ENCODE results near the gene ERCC4. TPM values are rescaled to one million over a fixed set of nuclear protein-coding genes. Genes with fewer than 3 reads are reported as not detected.
"Not testable (repeated sequence)": the region's sequence is repeated elsewhere in the genome, so short reads cannot be mapped to it uniquely, and the experiment has no call there.

Gene ERCC4
- total RNA-seq, 2 experiments from 2014 or later, result 11.0 to 14.1 TPM

- Mint-ChIP-seq H3K4me3 (no peak overlapping the region), H3K4me1 (ENCODE audit: low read depth) (no peaks in the 10 kb centered on the region), H3K27ac (no peak overlapping the region), H3K9me3 (no peaks in the 10 kb centered on the region), H3K36me3 (no peaks in the 10 kb centered on the region), H3K27me3 (peaks cover 14% of the 10 kb centered on the region)
- intact Hi-C loops (cut with micrococcal nuclease), result no loop called here
- POLR2A ChIA-PET, result no interaction called here
- no peak for DNase-seq
- CTCF ChIA-PET, result no interaction called here
Observed at GRCh38 chr16:13898233-13898632, 21.7 kb upstream of the ERCC4 start.

- no peaks in the 10 kb centered on the region for H3K4me1 Mint-ChIP-seq (ENCODE audit: low read depth)
- no peaks in the 10 kb centered on the region for H3K9me3 Mint-ChIP-seq
- ChIA-PET POLR2A (no interaction called here), CTCF (interaction anchor here (0.8 to 1.9 kb wide), 2 partner anchors 18 to 34 kb away, joined by 3 to 11 read pairs; partner anchors contain the start of gene ERCC4)
- peaks cover 23% of the 10 kb centered on the region for H3K27me3 Mint-ChIP-seq
- no peak overlapping the region for H3K4me3 Mint-ChIP-seq
- H3K27ac Mint-ChIP-seq, result no peak overlapping the region
- no peak for DNase-seq
- intact Hi-C loops (cut with micrococcal nuclease), result no loop called here
- no peaks in the 10 kb centered on the region for H3K36me3 Mint-ChIP-seq
Observed at GRCh38 chr16:13902052-13902451, 17.9 kb upstream of the ERCC4 start.

- H3K27ac Mint-ChIP-seq, result no peak overlapping the region
- DNase-seq, result no peak
- no peaks in the 10 kb centered on the region for H3K9me3 Mint-ChIP-seq
- CTCF ChIA-PET, result interaction anchor here (1.9 kb wide), 1 partner anchor 17 kb away, joined by 11 read pairs; the partner anchor contains the start of gene ERCC4
- H3K27me3 Mint-ChIP-seq, result peaks cover 21% of the 10 kb centered on the region
- H3K4me3 Mint-ChIP-seq, result no peak overlapping the region
- H3K4me1 Mint-ChIP-seq (ENCODE audit: low read depth), result no peaks in the 10 kb centered on the region
- POLR2A ChIA-PET, result no interaction called here
- no peaks in the 10 kb centered on the region for H3K36me3 Mint-ChIP-seq
- intact Hi-C loops (cut with micrococcal nuclease), result no loop called here
Observed at GRCh38 chr16:13902677-13903076, 17.3 kb upstream of the ERCC4 start.

GRCh38 chr16:13904179-13904691 is 15.7 kb upstream of the ERCC4 start:
- no peaks in the 10 kb centered on the region for H3K9me3 Mint-ChIP-seq
- DNase-seq, result no peak
- H3K27ac Mint-ChIP-seq, result no peak overlapping the region
- ChIA-PET POLR2A (no interaction called here), CTCF (interaction anchor here (0.6 to 4.3 kb wide), 2 partner anchors 15 to 160 kb away, joined by 4 to 26 read pairs; partner anchors contain the start of gene ERCC4)
- intact Hi-C loops (cut with micrococcal nuclease), result no loop called here
- no peak overlapping the region for H3K4me3 Mint-ChIP-seq
- H3K4me1 Mint-ChIP-seq (ENCODE audit: low read depth), result no peaks in the 10 kb centered on the region
- H3K36me3 Mint-ChIP-seq, result no peaks in the 10 kb centered on the region
- H3K27me3 Mint-ChIP-seq, result peaks cover 31% of the 10 kb centered on the region

GRCh38 chr16:13904822-13905221 is 15.1 kb upstream of the ERCC4 start:
- H3K36me3 Mint-ChIP-seq; H3K4me3 Mint-ChIP-seq; H3K27ac Mint-ChIP-seq; H3K4me1 Mint-ChIP-seq (ENCODE audit: low read depth); POLR2A ChIA-PET; H3K9me3 Mint-ChIP-seq; intact Hi-C loops (cut with micrococcal nuclease): not testable (repeated sequence)
- DNase-seq, result peak; percentile 39
- CTCF ChIA-PET, result interaction anchor here (0.6 to 4.3 kb wide), 2 partner anchors 15 to 161 kb away, joined by 4 to 26 read pairs; partner anchors contain the start of gene ERCC4
- H3K27me3 Mint-ChIP-seq, result peaks cover 31% of the 10 kb centered on the region

GRCh38 chr16:13906168-13907089 is 13.5 kb upstream of the ERCC4 start:
- H3K9me3 Mint-ChIP-seq, result no peaks in the 10 kb centered on the region
- H3K27me3 Mint-ChIP-seq, result peaks cover 31% of the 10 kb centered on the region
- no peak for DNase-seq
- ChIA-PET POLR2A (no interaction called here), CTCF (interaction anchor here (0.7 to 4.3 kb wide), 4 partner anchors 13 to 381 kb away, joined by 3 to 26 read pairs (median 3); partner anchors contain the start of gene ERCC4)
- no peaks in the 10 kb centered on the region for H3K36me3 Mint-ChIP-seq
- H3K4me3 Mint-ChIP-seq, result no peak overlapping the region
- no peaks in the 10 kb centered on the region for H3K4me1 Mint-ChIP-seq (ENCODE audit: low read depth)
- no peak overlapping the region for H3K27ac Mint-ChIP-seq
- intact Hi-C loops (cut with micrococcal nuclease), result no loop called here

- ChIA-PET POLR2A (no interaction called here), CTCF (interaction anchor here (0.7 to 4.3 kb wide), 3 partner anchors 12 to 380 kb away, joined by 3 to 26 read pairs (median 3); partner anchors contain the start of gene ERCC4)
- no peaks in the 10 kb centered on the region for H3K36me3 Mint-ChIP-seq
- no peak overlapping the region for H3K4me3 Mint-ChIP-seq
- no peak overlapping the region for H3K27ac Mint-ChIP-seq
- DNase-seq, result no peak
- peaks cover 4% of the 10 kb centered on the region for H3K9me3 Mint-ChIP-seq
- H3K27me3 Mint-ChIP-seq, result peaks cover 26% of the 10 kb centered on the region
- intact Hi-C loops (cut with micrococcal nuclease), result no loop called here
- no peaks in the 10 kb centered on the region for H3K4me1 Mint-ChIP-seq (ENCODE audit: low read depth)
Observed at GRCh38 chr16:13907431-13907830, 12.5 kb upstream of the ERCC4 start.

GRCh38 chr16:13909069-13909468 is 10.9 kb upstream of the ERCC4 start:
- Mint-ChIP-seq H3K36me3 (no peaks in the 10 kb centered on the region), H3K27ac (no peak overlapping the region), H3K9me3 (peaks cover 4% of the 10 kb centered on the region), H3K4me1 (ENCODE audit: low read depth) (no peaks in the 10 kb centered on the region), H3K4me3 (no peak overlapping the region), H3K27me3 (peaks cover 25% of the 10 kb centered on the region)
- intact Hi-C loops (cut with micrococcal nuclease), result no loop called here
- ChIA-PET CTCF (no interaction called here), POLR2A (no interaction called here)
- DNase-seq, result no peak

GRCh38 chr16:13909872-13910303 is 10.1 kb upstream of the ERCC4 start:
- Mint-ChIP-seq H3K27ac (no peak overlapping the region), H3K9me3 (peaks cover 4% of the 10 kb centered on the region), H3K36me3 (no peaks in the 10 kb centered on the region), H3K4me3 (no peak overlapping the region), H3K27me3 (peaks cover 25% of the 10 kb centered on the region), H3K4me1 (ENCODE audit: low read depth) (no peaks in the 10 kb centered on the region)
- DNase-seq, result no peak
- intact Hi-C loops (cut with micrococcal nuclease), result no loop called here
- CTCF ChIA-PET, result interaction anchor here (0.9 kb wide), 1 partner anchor 10 kb away, joined by 4 read pairs; the partner anchor contains the start of gene ERCC4
- POLR2A ChIA-PET, result no interaction called here

- Mint-ChIP-seq H3K27ac (no peak overlapping the region), H3K36me3 (no peaks in the 10 kb centered on the region), H3K27me3 (peaks cover 20% of the 10 kb centered on the region), H3K4me3 (no peak overlapping the region), H3K4me1 (ENCODE audit: low read depth) (no peaks in the 10 kb centered on the region), H3K9me3 (peaks cover 4% of the 10 kb centered on the region)
- ChIA-PET CTCF (interaction anchor here (1.1 kb wide), 1 partner anchor 8 kb away, joined by 7 read pairs; the partner anchor contains the start of gene ERCC4), POLR2A (no interaction called here)
- intact Hi-C loops (cut with micrococcal nuclease), result no loop called here
- no peak for DNase-seq
Observed at GRCh38 chr16:13911306-13911705, 8.6 kb upstream of the ERCC4 start.

GRCh38 chr16:13911871-13912270 is 8.1 kb upstream of the ERCC4 start:
- Mint-ChIP-seq H3K27me3 (peaks cover 14% of the 10 kb centered on the region), H3K36me3 (no peaks in the 10 kb centered on the region), H3K27ac (no peak overlapping the region), H3K9me3 (peaks cover 4% of the 10 kb centered on the region), H3K4me3 (no peak overlapping the region), H3K4me1 (ENCODE audit: low read depth) (no peaks in the 10 kb centered on the region)
- no peak for DNase-seq
- intact Hi-C loops (cut with micrococcal nuclease), result no loop called here
- ChIA-PET POLR2A (no interaction called here), CTCF (interaction anchor here (1.1 kb wide), 1 partner anchor 8 kb away, joined by 7 read pairs; the partner anchor contains the start of gene ERCC4)

- ChIA-PET CTCF (interaction anchor here (1.4 kb wide), 1 partner anchor 11 kb away, joined by 4 read pairs; no protein-coding TSS in a partner anchor), POLR2A (no interaction called here)
- Mint-ChIP-seq H3K27me3 (peaks cover 9% of the 10 kb centered on the region), H3K4me1 (ENCODE audit: low read depth) (no peaks in the 10 kb centered on the region), H3K27ac (no peak overlapping the region), H3K4me3 (no peak overlapping the region), H3K9me3 (peaks cover 4% of the 10 kb centered on the region), H3K36me3 (no peaks in the 10 kb centered on the region)
- intact Hi-C loops (cut with micrococcal nuclease), result no loop called here
- no peak for DNase-seq
Observed at GRCh38 chr16:13912891-13913290, 7.1 kb upstream of the ERCC4 start.
